Measurements from ENCODE around the gene VWA7.

Gene VWA7

GRCh38 chr6:31752739-31753319 lies 24.3 kb downstream of the VWA7 start:
- no peak for DNase-seq (ENCODE audit: low read depth)

GRCh38 chr6:31750411-31751022 lies 26.6 kb downstream of the VWA7 start:
- no peak for DNase-seq (ENCODE audit: low read depth)

- DNase-seq (ENCODE audit: low read depth), result no peak
Measured at GRCh38 chr6:31749301-31750036, 27.7 kb downstream of the VWA7 start.

- DNase-seq (ENCODE audit: low read depth), result no peak
Measured at GRCh38 chr6:31744422-31744821, 32.7 kb downstream of the VWA7 start.

GRCh38 chr6:31742894-31743293 lies 34.2 kb downstream of the VWA7 start:
- DNase-seq (ENCODE audit: low read depth), result no peak

- no peak for DNase-seq (ENCODE audit: low read depth)
Measured at GRCh38 chr6:31741815-31742214, 35.3 kb downstream of the VWA7 start.

- DNase-seq (ENCODE audit: low read depth), result no peak
Measured at GRCh38 chr6:31740397-31741223, 36.5 kb downstream of the VWA7 start.

GRCh38 chr6:31739639-31740396 lies 37.3 kb downstream of the VWA7 start, which contains the start of gene MSH5:
MSH5 (plus strand) TSS chr6:31740005; CDS start chr6:31740467, 462 bp downstream.
- DNase-seq (ENCODE audit: low read depth), result peak; percentile 93

- DNase-seq (ENCODE audit: low read depth), result peak; percentile 59
Measured at GRCh38 chr6:31737991-31738979, 38.8 kb downstream of the VWA7 start.

GRCh38 chr6:31737315-31737990 lies 39.7 kb downstream of the VWA7 start:
- DNase-seq (ENCODE audit: low read depth), result no peak

- no peak for DNase-seq (ENCODE audit: low read depth)
Measured at GRCh38 chr6:31736768-31737314, 40.3 kb downstream of the VWA7 start.

- DNase-seq (ENCODE audit: low read depth), result peak; percentile 76
Measured at GRCh38 chr6:31736021-31736767, 40.9 kb downstream of the VWA7 start, which contains the start of gene CLIC1. CLIC1 (minus strand) TSS chr6:31736530; CDS start chr6:31736300, 230 bp downstream.

- DNase-seq (ENCODE audit: low read depth), result peak; percentile 31
Measured at GRCh38 chr6:31734821-31735406, 42.2 kb downstream of the VWA7 start.

- no peak for DNase-seq (ENCODE audit: low read depth)
Measured at GRCh38 chr6:31734247-31734820, 42.8 kb downstream of the VWA7 start.

- no peak for DNase-seq (ENCODE audit: low read depth)
Measured at GRCh38 chr6:31733734-31734133, 43.4 kb downstream of the VWA7 start.

GRCh38 chr6:31732029-31732428 lies 45.1 kb downstream of the VWA7 start:
- DNase-seq (ENCODE audit: low read depth), result no peak

GRCh38 chr6:31730631-31731086 lies 46.5 kb downstream of the VWA7 start:
- no peak for DNase-seq (ENCODE audit: low read depth)

Measured in stimulated activated CD4-positive, alpha-beta T cell treated with anti-CD3 and anti-CD28 coated beads, Interleukin-2, amount 100 ng/mL, for 4 hours (primary cell).